ENCODE results near the gene BRINP1.

GRCh38 chr9:119213471-119213870 is 155.8 kb downstream of the BRINP1 start:
- TF ChIP-seq GATA2 (IDR thresholded peaks at IDR 0.05; ENCODE audit: low read depth, low read length) (no peak), GATA3 (IDR thresholded peaks at IDR 0.05; ENCODE audit: low read depth, low read length) (no peak)
